Trophoblast cell (in vitro differentiated cells and primary cell): ENCODE results near the gene ZNF479.
"Not testable (repeated sequence)": the region's sequence is repeated elsewhere in the genome, so short reads cannot be mapped to it uniquely, and the experiment has no call there.

Source experiments
- DNase-seq, 2 donors: peaks; one replicate each; pipeline ENCODE4 v3.0.0-alpha.2; 2016
- H2AFZ ChIP-seq: 2 replicates; pipeline ENCODE4 v1.6.1; 2013; ENCODE audit warnings: low read length, moderate library complexity, mild to moderate bottlenecking; ENCODE audit not compliant: insufficient read depth, poor library complexity
- H2AK5ac ChIP-seq: 2 replicates; pipeline ENCODE4 v1.6.1; 2013; ENCODE audit warnings: mild to moderate bottlenecking, low read length
- H2BK120ac ChIP-seq: 2 replicates; pipeline ENCODE4 v1.6.1; 2013; ENCODE audit warnings: low read length, mild to moderate bottlenecking, moderate library complexity; ENCODE audit not compliant: insufficient read depth, poor library complexity
- H2BK12ac ChIP-seq: 2 replicates; pipeline ENCODE4 v1.6.1; 2013; ENCODE audit warnings: mild to moderate bottlenecking, low read length, moderate library complexity
- H2BK5ac ChIP-seq: 2 replicates; pipeline ENCODE4 v1.6.1; 2013; ENCODE audit warnings: low read length, low read depth, moderate library complexity, mild to moderate bottlenecking; ENCODE audit not compliant: poor library complexity
- H3K14ac ChIP-seq: 2 replicates; pipeline ENCODE4 v1.6.1; 2013; ENCODE audit warnings: mild to moderate bottlenecking, low read length
- H3K18ac ChIP-seq: 2 replicates; pipeline ENCODE4 v1.6.1; 2013; ENCODE audit warnings: mild to moderate bottlenecking, low read length
- H3K23ac ChIP-seq: 2 replicates; pipeline ENCODE4 v1.6.1; 2013; ENCODE audit warnings: low read length
- H3K27ac ChIP-seq: 2 replicates; pipeline ENCODE4 v1.5.1; 2013; ENCODE audit warnings: low read depth, mild to moderate bottlenecking, inconsistent platforms, low read length, moderate library complexity
- H3K27me3 ChIP-seq: 2 replicates; pipeline ENCODE4 v1.6.1; 2013; ENCODE audit warnings: inconsistent platforms, mild to moderate bottlenecking, low read length, moderate library complexity; ENCODE audit not compliant: insufficient read depth
- H3K36me3 ChIP-seq, 2 experiments: 1 replicate in 1 of 2; 2 replicates in 1 of 2; pipeline ENCODE4 v1.6.1; 2013; ENCODE audit warnings: low read length in 2 of 2, mild to moderate bottlenecking in 2 of 2, moderate library complexity in 1 of 2; ENCODE audit not compliant: insufficient read depth in 2 of 2, control insufficient read depth in 1 of 2
- H3K4ac ChIP-seq: 2 replicates; pipeline ENCODE4 v1.6.1; 2013; ENCODE audit warnings: low read depth, mild to moderate bottlenecking, low read length, moderate library complexity
- H3K4me1 ChIP-seq, 2 experiments: 1 replicate in 1 of 2; 2 replicates in 1 of 2; pipeline ENCODE4 v1.6.1; 2013; ENCODE audit warnings: low read length in 2 of 2, mild to moderate bottlenecking in 2 of 2, moderate library complexity in 1 of 2; ENCODE audit not compliant: insufficient read depth in 2 of 2, control insufficient read depth in 1 of 2
- H3K4me2 ChIP-seq: 2 replicates; pipeline ENCODE4 v1.6.1; 2013; ENCODE audit warnings: inconsistent platforms, mild to moderate bottlenecking, low read length, moderate library complexity
- H3K4me3 ChIP-seq: 2 replicates; pipeline ENCODE4 v1.5.1; 2013; ENCODE audit warnings: mild to moderate bottlenecking, low read depth, low read length, inconsistent platforms
- H3K79me1 ChIP-seq: one replicate; pipeline ENCODE4 v1.6.1; 2013; ENCODE audit warnings: low read length
- H3K79me2 ChIP-seq: 2 replicates; pipeline ENCODE4 v1.6.1; 2013; ENCODE audit warnings: low read length, mild to moderate bottlenecking; ENCODE audit not compliant: control insufficient read depth, insufficient read depth, poor library complexity
- H3K9ac ChIP-seq: 2 replicates; pipeline ENCODE4 v1.6.1; 2013; ENCODE audit warnings: mild to moderate bottlenecking, low read length
- H3K9me3 ChIP-seq: 2 replicates; pipeline ENCODE4 v1.6.1; 2013; ENCODE audit warnings: low read depth, mild to moderate bottlenecking, control low read depth, inconsistent platforms, low read length; ENCODE audit not compliant: insufficient read depth
- H4K12ac ChIP-seq: 2 replicates; pipeline ENCODE4 v1.6.1; 2013; ENCODE audit warnings: low read depth, mild to moderate bottlenecking, low read length, moderate library complexity
- H4K8ac ChIP-seq: 2 replicates; pipeline ENCODE4 v1.6.1; 2013; ENCODE audit warnings: low read depth, mild to moderate bottlenecking, low read length, moderate library complexity
- H4K91ac ChIP-seq: one replicate; pipeline ENCODE4 v1.6.1; 2013; ENCODE audit warnings: low read depth, mild to moderate bottlenecking, low read length, moderate library complexity
- WGBS: extraction: QIAGEN DNeasy Blood & Tissue Kit; methylation state at CpG from one replicate; pipeline ENCODE4 v1.1.7; 2013; ENCODE audit warnings: missing lambda C conversion rate; ENCODE audit not compliant: insufficient read length, insufficient coverage; ENCODE audit errors: extremely low coverage; 5-methylcytosine and 5-hydroxymethylcytosine counted together

The ZNF479 gene

DNA sequence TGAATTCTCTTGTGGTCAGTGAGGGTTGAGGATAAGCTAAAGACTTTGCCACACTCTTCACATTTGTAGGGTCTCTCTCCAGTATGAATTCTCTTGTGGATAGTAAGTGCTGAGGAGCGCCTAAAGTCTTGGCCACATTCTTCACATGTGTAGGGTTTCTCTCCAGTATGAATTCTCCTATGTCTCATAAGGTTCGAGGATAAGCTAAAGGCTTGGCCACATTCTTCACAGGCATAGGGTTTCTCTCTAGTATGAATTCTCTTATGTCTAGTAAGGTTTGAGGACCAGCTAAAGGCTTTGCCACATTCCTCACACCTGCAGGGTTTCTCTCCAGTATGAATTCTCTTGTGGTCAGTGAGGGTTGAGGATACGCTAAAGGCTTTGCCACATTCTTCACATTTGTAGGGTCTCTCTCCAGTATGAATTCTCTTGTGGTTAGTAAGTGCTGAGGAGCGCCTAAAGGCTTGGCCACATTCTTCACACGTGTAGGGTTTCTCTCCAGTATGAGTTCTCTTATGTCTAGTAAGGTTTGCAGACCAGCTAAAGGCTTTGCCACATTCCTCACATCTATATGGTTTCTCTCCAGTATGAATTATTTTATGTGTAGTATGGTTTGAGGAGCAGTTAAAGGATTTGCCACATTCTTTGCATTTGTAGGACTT lies 12.0 kb downstream of the ZNF479 start:
- not testable (repeated sequence) for H2BK12ac ChIP-seq, H3K79me1 ChIP-seq, H2BK5ac ChIP-seq, H3K79me2 ChIP-seq, H4K8ac ChIP-seq, H3K14ac ChIP-seq, H3K27me3 ChIP-seq, H2AK5ac ChIP-seq, DNase-seq, H3K27ac ChIP-seq, H3K9me3 ChIP-seq, H4K12ac ChIP-seq, H3K4me2 ChIP-seq, H2BK120ac ChIP-seq, H3K4ac ChIP-seq, H3K36me3 ChIP-seq, H3K4me3 ChIP-seq, H3K4me1 ChIP-seq, H4K91ac ChIP-seq, H2AFZ ChIP-seq, H3K23ac ChIP-seq, H3K18ac ChIP-seq, H3K9ac ChIP-seq
- WGBS, result no CpG with 5 or more reads among the region's 5 CpGs
